Activated CD4-positive, alpha-beta memory T cell treated with anti-CD3 and anti-CD28 coated beads for 36 hours (primary cell): Measurements from ENCODE around the gene AIM2. TPM values are rescaled to one million over a fixed set of nuclear protein-coding genes. Genes with fewer than 3 reads are reported as not detected.
A peak's percentile ranks its signal among the peaks of the same experiment; 100 is the strongest.
"Not testable (repeated sequence)": the region's sequence is repeated elsewhere in the genome, so short reads cannot be mapped to it uniquely, and the experiment has no call there.

Source experiments
- CTCF ChIA-PET: fragments of 350-600 bp; sonication (Branson Sonifier 250); formaldehyde crosslinking; loops from one replicate; lab custom pipeline; 2021; ENCODE audit warnings: antibody characterized with exemption, inconsistent platforms; lab: Charles Lee
- POLR2A ChIA-PET: fragments of 350-600 bp; sonication (Branson Sonifier 250); formaldehyde crosslinking; loops from one replicate; lab custom pipeline; 2021; ENCODE audit warnings: antibody characterized with exemption; lab: Charles Lee
- DNase-seq: peaks from one replicate; pipeline ENCODE4 v3.0.0-alpha.2; 2020
- H3K27ac Mint-ChIP-seq: one replicate; pipeline ENCODE4 v1.8.0; 2021; ENCODE audit warnings: mixed read lengths
- H3K27me3 Mint-ChIP-seq: one replicate; pipeline ENCODE4 v1.8.0; 2021; ENCODE audit warnings: mixed read lengths
- H3K36me3 Mint-ChIP-seq: one replicate; pipeline ENCODE4 v1.8.0; 2021; ENCODE audit warnings: mixed read lengths
- H3K4me1 Mint-ChIP-seq: one replicate; pipeline ENCODE4 v1.8.0; 2021; ENCODE audit warnings: low read depth, mixed read lengths
- H3K4me3 Mint-ChIP-seq: one replicate; pipeline ENCODE4 v1.8.0; 2021; ENCODE audit warnings: mild to moderate bottlenecking, mixed read lengths
- H3K9me3 Mint-ChIP-seq: one replicate; pipeline ENCODE4 v1.8.0; 2021; ENCODE audit warnings: mixed read lengths
- intact Hi-C: fragments of 100-400 bp; cut with micrococcal nuclease; formaldehyde crosslinking; loops from one replicate; pipeline ENCODE4 v1.15.1; 2023
- total RNA-seq, 2 experiments: library from RNA; stranded (reverse); gene quantifications; one replicate each; pipeline ENCODE4 v1.2.3, GENCODE V29; 2021

The AIM2 gene, protein sequence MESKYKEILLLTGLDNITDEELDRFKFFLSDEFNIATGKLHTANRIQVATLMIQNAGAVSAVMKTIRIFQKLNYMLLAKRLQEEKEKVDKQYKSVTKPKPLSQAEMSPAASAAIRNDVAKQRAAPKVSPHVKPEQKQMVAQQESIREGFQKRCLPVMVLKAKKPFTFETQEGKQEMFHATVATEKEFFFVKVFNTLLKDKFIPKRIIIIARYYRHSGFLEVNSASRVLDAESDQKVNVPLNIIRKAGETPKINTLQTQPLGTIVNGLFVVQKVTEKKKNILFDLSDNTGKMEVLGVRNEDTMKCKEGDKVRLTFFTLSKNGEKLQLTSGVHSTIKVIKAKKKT
- 100 to 1,000 TPM; 216 to 224 TPM for total RNA-seq

DNA sequence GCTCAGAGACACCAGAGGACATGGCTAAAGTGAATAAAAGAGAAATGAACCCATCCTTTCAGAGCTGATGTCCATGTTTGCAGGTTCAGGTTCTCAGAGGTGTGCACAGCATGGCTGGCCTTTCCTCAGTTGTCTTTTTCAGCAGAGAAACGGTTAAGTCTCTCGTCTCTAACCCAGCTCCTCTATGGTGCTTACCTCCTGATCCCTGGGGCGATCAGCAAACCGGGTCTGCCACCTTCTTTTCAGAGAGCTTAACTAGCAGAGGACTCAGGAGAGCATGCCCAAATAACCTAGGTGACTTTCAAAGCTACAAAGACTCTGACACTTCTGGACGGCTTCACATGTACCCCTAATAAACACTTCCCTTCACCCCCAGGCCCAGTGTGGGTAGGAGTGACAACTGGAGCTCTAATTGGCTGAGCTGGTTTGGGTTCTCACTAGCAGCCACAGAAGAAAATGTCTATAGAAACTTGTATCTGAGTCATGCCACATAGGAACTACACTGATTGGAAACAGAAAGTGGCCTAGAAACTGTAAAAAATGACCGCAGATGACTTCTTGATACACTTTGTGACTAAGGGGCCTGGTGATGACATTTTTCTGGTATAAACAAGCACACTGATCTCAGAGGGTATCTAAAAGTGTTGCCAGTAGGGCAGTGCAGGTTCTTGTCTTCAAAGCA, at the start of gene AIM2:
Gene AIM2, minus strand, starts transcription at position 329 of the 682 bp plus-strand sequence. CDS start 3,267 bp downstream, outside the sequence.
- H3K4me3 Mint-ChIP-seq, result peak within 1 kb of the TSS; percentile 95
- H3K27me3 Mint-ChIP-seq, result no peaks in the 10 kb centered on the region
- intact Hi-C loops, result loop anchor here (1.0 to 10.0 kb wide), 12 partner anchors 8 to 1550 kb away; partner anchors contain the start of gene IFI16
- peaks cover 60% of the 10 kb centered on the region for H3K4me1 Mint-ChIP-seq
- peak within 1 kb of the TSS; percentile 97 for H3K27ac Mint-ChIP-seq
- H3K9me3 Mint-ChIP-seq, result no peaks in the 10 kb centered on the region
- peaks cover 36% of the 10 kb centered on the region for H3K36me3 Mint-ChIP-seq
- CTCF ChIA-PET, result interaction anchor here (0.6 to 5.4 kb wide), 14 partner anchors 9 to 873 kb away, joined by 3 to 119 read pairs (median 4); partner anchors contain the start of genes IFI16 and MNDA
- POLR2A ChIA-PET, result interaction anchor here (0.5 to 5.4 kb wide), 19 partner anchors 9 to 848 kb away, joined by 3 to 183 read pairs (median 5); partner anchors contain the start of genes IFI16 and TAGLN2
- peak; percentile 87 for DNase-seq

- H3K4me1 Mint-ChIP-seq, result peaks cover 18% of the 10 kb centered on the region
- DNase-seq, result no peak
- peaks cover 26% of the 10 kb centered on the region for H3K27me3 Mint-ChIP-seq
- CTCF ChIA-PET, result interaction anchor here (1.0 to 2.3 kb wide), 2 partner anchors 8 to 35 kb away, joined by 4 to 7 read pairs; no protein-coding TSS in a partner anchor
- intact Hi-C loops, result no loop called here
- no peak overlapping the region for H3K27ac Mint-ChIP-seq
- H3K36me3 Mint-ChIP-seq, result no peaks in the 10 kb centered on the region
- H3K9me3 Mint-ChIP-seq, result no peaks in the 10 kb centered on the region
- POLR2A ChIA-PET, result no interaction called here
- H3K4me3 Mint-ChIP-seq, result no peak overlapping the region
These were observed 47.0 kb upstream of the AIM2 start for GRCh38 chr1:159123587-159123986.

GRCh38 chr1:159122005-159122621, 45.5 kb upstream of the AIM2 start:
- intact Hi-C loops, result loop anchor here (1.0 kb wide), 2 partner anchors 33 to 45 kb away; no protein-coding TSS in a partner anchor
- peak; percentile 13 for DNase-seq
- Mint-ChIP-seq H3K27me3 (peaks cover 26% of the 10 kb centered on the region), H3K9me3 (no peaks in the 10 kb centered on the region), H3K36me3 (no peaks in the 10 kb centered on the region), H3K4me3 (no peak overlapping the region), H3K4me1 (peaks cover 18% of the 10 kb centered on the region), H3K27ac (no peak overlapping the region)
- ChIA-PET CTCF (interaction anchor here (0.6 to 2.7 kb wide), 5 partner anchors 8 to 92 kb away, joined by 3 to 15 read pairs (median 3); no protein-coding TSS in a partner anchor), POLR2A (interaction anchor here (0.8 kb wide), 1 partner anchor 49 kb away, joined by 3 read pairs; no protein-coding TSS in a partner anchor)

- Mint-ChIP-seq H3K9me3 (no peaks in the 10 kb centered on the region), H3K27me3 (peaks cover 26% of the 10 kb centered on the region), H3K4me3 (no peak overlapping the region), H3K4me1 (peaks cover 18% of the 10 kb centered on the region), H3K36me3 (no peaks in the 10 kb centered on the region), H3K27ac (no peak overlapping the region)
- ChIA-PET POLR2A (interaction anchor here (0.8 kb wide), 1 partner anchor 48 kb away, joined by 3 read pairs; no protein-coding TSS in a partner anchor), CTCF (interaction anchor here (0.6 to 2.7 kb wide), 5 partner anchors 9 to 92 kb away, joined by 3 to 15 read pairs (median 3); no protein-coding TSS in a partner anchor)
- DNase-seq, result peak; percentile 15
- intact Hi-C loops, result no loop called here
These were observed 45.0 kb upstream of the AIM2 start for GRCh38 chr1:159121526-159121925.

GRCh38 chr1:159120317-159120716, 43.8 kb upstream of the AIM2 start:
- H3K9me3 Mint-ChIP-seq, result no peaks in the 10 kb centered on the region
- intact Hi-C loops, result no loop called here

DNA sequence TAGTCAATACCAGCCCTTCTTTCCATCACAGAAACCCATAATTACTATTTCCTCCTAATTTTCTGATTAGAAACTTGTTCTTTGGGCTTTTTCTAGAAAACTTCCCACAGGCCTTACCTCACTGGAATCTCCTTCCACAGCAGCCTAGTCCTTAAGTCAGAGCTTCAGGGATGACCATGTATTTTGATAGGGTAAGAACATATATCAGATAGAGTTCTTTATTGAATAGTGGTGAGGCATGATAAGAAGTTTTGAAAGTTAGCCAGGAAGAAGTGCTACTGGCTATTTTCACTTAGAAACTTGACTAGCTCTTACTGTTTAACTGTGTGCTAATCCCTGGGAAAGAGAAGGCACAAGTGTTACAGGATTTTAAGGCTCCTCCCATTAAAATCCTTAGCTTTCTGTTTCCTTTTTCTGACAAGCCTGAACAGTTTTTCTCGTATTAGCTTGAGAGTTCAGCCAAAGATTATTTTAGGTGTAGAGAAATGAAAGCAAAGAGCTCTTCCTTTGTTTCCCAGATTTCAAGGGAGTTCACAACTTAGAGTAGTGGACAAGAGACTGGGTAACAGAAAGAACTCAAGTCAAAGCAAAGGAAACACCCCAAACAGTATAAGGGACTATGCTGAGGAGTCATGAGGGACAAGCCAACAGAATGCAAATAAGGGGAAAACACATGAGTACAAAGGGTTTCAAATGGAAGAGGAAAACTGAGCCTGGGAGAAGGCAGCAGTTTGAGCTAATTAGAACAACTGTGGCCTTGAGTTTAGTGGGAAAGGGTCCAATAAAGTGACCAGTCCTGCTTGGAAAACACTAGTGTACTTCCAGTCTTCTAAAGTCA, 37.2 kb upstream of the AIM2 start:
- POLR2A ChIA-PET, result no interaction called here
- H3K36me3 Mint-ChIP-seq, result peaks cover 1% of the 10 kb centered on the region
- CTCF ChIA-PET, result interaction anchor here (1.1 to 1.7 kb wide), 3 partner anchors 19 to 100 kb away, joined by 3 to 7 read pairs (median 4); no protein-coding TSS in a partner anchor
- H3K9me3 Mint-ChIP-seq, result no peaks in the 10 kb centered on the region
- no peak for DNase-seq
- no peak overlapping the region for H3K27ac Mint-ChIP-seq
- intact Hi-C loops, result no loop called here
- no peak overlapping the region for H3K4me3 Mint-ChIP-seq
- peaks cover 12% of the 10 kb centered on the region for H3K27me3 Mint-ChIP-seq
- peaks cover 4% of the 10 kb centered on the region for H3K4me1 Mint-ChIP-seq

More at GRCh38 chr1:159120317-159120716, 43.8 kb upstream of the AIM2 start:
- ChIA-PET POLR2A (interaction anchor here (1.0 kb wide), 1 partner anchor 43 kb away, joined by 5 read pairs; no protein-coding TSS in a partner anchor), CTCF (interaction anchor here (1.1 to 2.7 kb wide), 3 partner anchors 13 to 93 kb away, joined by 3 to 15 read pairs (median 3); no protein-coding TSS in a partner anchor)
- Mint-ChIP-seq H3K36me3 (no peaks in the 10 kb centered on the region), H3K27ac (no peak overlapping the region), H3K4me3 (no peak overlapping the region), H3K4me1 (peaks cover 18% of the 10 kb centered on the region), H3K27me3 (peaks cover 24% of the 10 kb centered on the region)
- DNase-seq, result no peak

DNA sequence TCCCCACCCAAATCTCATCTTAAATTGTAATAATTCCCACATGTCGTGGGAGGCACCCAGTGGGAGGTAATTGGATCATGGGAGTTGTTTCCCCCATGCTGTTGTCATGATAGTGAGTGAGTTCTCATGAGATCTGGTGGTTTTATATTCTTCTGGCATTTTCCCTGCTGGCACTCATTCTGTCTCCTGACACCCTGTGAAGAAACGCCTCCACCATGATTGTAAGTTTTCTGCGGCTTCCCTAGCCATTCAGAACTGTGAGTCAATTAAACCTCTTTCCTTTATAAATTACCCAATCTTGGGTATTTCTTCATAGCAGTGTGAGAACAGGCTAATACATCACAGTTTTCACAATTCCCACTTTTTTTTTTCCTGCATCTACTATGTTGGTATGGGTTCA, 26.5 kb upstream of the AIM2 start:
- H3K4me3 Mint-ChIP-seq, intact Hi-C loops, H3K36me3 Mint-ChIP-seq, POLR2A ChIA-PET, H3K4me1 Mint-ChIP-seq, H3K9me3 Mint-ChIP-seq, CTCF ChIA-PET, H3K27ac Mint-ChIP-seq, DNase-seq: not testable (repeated sequence)
- H3K27me3 Mint-ChIP-seq, result peaks cover 26% of the 10 kb centered on the region

DNA sequence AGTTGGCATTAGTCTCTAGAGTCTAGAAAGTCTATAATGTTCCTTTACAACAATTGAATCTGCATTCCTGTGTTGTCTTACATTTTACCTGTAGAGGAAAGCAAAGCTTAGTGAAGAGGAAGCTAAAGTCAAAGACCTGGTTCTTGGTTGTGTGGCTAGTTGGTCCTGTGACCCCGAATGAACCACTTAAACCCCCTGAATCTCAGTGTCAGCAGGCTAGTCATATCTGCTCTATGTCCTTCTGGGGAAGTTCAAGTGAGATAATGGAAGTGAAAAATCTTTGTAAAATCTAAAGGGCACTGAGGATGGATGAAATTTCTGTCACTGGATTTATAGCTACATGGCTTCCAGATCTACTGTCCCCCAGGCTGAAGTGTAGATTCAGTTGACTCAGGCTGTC, 24.0 kb upstream of the AIM2 start:
- Mint-ChIP-seq H3K4me3 (no peak overlapping the region), H3K9me3 (no peaks in the 10 kb centered on the region), H3K36me3 (no peaks in the 10 kb centered on the region), H3K4me1 (no peaks in the 10 kb centered on the region), H3K27me3 (peaks cover 27% of the 10 kb centered on the region), H3K27ac (no peak overlapping the region)
- POLR2A ChIA-PET, result no interaction called here
- DNase-seq, result no peak
- intact Hi-C loops, result no loop called here
- CTCF ChIA-PET, result no interaction called here

DNA sequence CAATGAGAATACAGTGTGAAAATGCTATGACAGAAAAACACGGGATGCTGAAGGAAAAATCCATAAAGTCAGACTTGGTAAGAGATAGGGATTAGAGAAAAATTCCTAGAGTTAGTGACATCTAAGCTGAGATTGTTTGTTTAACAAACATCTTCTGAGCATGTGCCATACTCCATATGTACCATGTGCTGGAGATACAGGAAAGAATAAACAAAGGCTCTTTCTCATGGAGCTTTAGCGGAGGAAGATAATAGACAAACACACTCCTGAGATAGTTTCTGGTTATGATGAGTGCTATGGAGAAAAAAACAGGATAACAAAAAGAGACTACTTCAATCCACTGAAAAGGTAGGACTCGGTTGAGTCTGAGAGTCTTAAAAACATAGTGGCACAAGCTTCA, 22.0 kb upstream of the AIM2 start:
- ChIA-PET POLR2A (no interaction called here), CTCF (interaction anchor here (1.4 to 2.3 kb wide), 3 partner anchors 10 to 34 kb away, joined by 3 to 8 read pairs (median 3); no protein-coding TSS in a partner anchor)
- DNase-seq, result no peak
- intact Hi-C loops, result no loop called here
- no peaks in the 10 kb centered on the region for H3K36me3 Mint-ChIP-seq
- H3K9me3 Mint-ChIP-seq, result no peaks in the 10 kb centered on the region
- peaks cover 24% of the 10 kb centered on the region for H3K27me3 Mint-ChIP-seq
- no peak overlapping the region for H3K27ac Mint-ChIP-seq
- H3K4me3 Mint-ChIP-seq, result no peak overlapping the region
- H3K4me1 Mint-ChIP-seq, result no peaks in the 10 kb centered on the region

DNA sequence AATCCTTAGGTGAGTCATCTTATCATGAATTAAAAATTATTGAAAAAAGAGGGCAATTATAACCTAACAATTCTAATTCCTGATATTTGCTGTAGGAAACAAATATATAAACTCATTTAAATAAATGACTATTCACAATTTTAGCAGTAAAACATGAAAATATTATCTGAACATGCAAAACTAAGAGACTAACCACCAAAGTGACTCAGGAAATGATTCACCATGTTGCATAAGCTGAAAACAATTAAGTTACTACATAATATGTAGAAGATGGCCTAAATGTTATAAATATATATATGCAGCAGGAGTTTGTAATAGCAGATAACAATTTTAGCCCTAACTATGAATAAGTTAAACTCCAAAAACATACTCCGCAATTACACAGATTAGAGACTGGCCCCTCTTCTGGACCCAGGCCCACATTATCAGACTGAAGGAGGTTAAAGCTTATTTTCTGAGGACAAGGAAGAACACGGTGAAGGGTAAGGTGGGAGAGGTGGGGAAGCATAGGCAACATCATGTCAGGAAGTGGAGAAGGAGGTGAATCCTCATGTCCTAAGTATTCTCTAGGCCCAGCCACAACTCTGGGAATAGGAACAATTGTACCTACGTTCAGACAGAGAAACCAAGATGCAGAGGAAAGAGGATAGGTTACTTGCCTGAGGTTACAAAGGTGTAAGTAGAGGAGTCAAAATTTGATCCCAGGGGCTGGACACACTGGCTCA, 15.6 kb upstream of the AIM2 start:
- Mint-ChIP-seq H3K9me3 (no peaks in the 10 kb centered on the region), H3K4me1 (peaks cover 50% of the 10 kb centered on the region), H3K27me3 (peaks cover 5% of the 10 kb centered on the region), H3K36me3 (no peaks in the 10 kb centered on the region), H3K27ac (peak overlapping the region; percentile 90), H3K4me3 (no peak overlapping the region)
- intact Hi-C loops, result no loop called here
- CTCF ChIA-PET, result interaction anchor here (1.0 to 6.4 kb wide), 2 partner anchors 15 to 20 kb away, joined by 3 to 119 read pairs; partner anchors contain the start of gene AIM2
- no peak for DNase-seq
- POLR2A ChIA-PET, result interaction anchor here (4.9 to 5.7 kb wide), 2 partner anchors 15 to 82 kb away, joined by 27 to 183 read pairs; partner anchors contain the start of genes AIM2 and IFI16
